SK-N-SH (cell line): ENCODE data around the gene TSC2. TPM values are rescaled to one million over a fixed set of nuclear protein-coding genes. Genes with fewer than 3 reads are reported as not detected.

Experiments used
- CTCF ChIA-PET: fragments of 300-600, 350-600 bp; formaldehyde crosslinking; extraction: SDS; loops from one replicate; lab custom pipeline; 2021; lab: Yijun Ruan, JAX
- POLR2A ChIA-PET: fragments of 350-600 bp; sonication (Branson Sonifier 250); formaldehyde crosslinking; extraction: SDS; loops from one replicate; lab custom pipeline; 2020; ENCODE audit warnings: antibody characterized with exemption, inconsistent platforms; lab: Yijun Ruan, JAX
- DNase-seq: peaks from one replicate; pipeline ENCODE4 v3.0.0; 2012
- H2AFZ ChIP-seq: fragments of 200-600 bp; sonication (generic); 2 replicates; pipeline ENCODE4 v1.8.1; 2016; ENCODE audit warnings: antibody characterized with exemption, mild to moderate bottlenecking, low read depth
- H3F3A ChIP-seq: fragments of 200-600 bp; sonication (generic); replicated peaks from 2 replicates; pipeline ENCODE3; 2016; ENCODE audit warnings: antibody characterized with exemption, mild to moderate bottlenecking; ENCODE audit not compliant: insufficient read depth
- H3K27ac ChIP-seq, 2 experiments: fragments of 200-500 bp in 1 of 2; fragments of 200-600 bp in 1 of 2; sonication (Bioruptor generic) in 1 of 2; sonication (generic), shearing (Covaris generic) in 1 of 2; 2 replicates each; pipeline versions ENCODE4 v1.5.1 to v1.6.1; 2014 to 2016; ENCODE audit warnings: low read depth in 2 of 2, inconsistent platforms in 1 of 2, low read length in 1 of 2, mild to moderate bottlenecking in 1 of 2, mixed read lengths in 1 of 2
- H3K27me3 ChIP-seq: fragments of 200-600 bp; sonication (generic), shearing (Covaris generic); 2 replicates; pipeline ENCODE4 v1.6.1; 2016; ENCODE audit warnings: mixed run types; ENCODE audit not compliant: insufficient read depth
- H3K36me3 ChIP-seq, 2 experiments: fragments of 200-500 bp in 1 of 2; fragments of 200-600 bp in 1 of 2; sonication (Bioruptor generic) in 1 of 2; sonication (generic) in 1 of 2; replicated peaks in 1 of 2; 2 replicates each; pipeline versions ENCODE3 to v1.5.1; 2014 to 2016; ENCODE audit warnings: low read length in 1 of 2, mild to moderate bottlenecking in 1 of 2; ENCODE audit not compliant: insufficient read depth in 2 of 2, control insufficient read depth in 1 of 2
- H3K4me1 ChIP-seq, 2 experiments: fragments of 200-500 bp in 1 of 2; fragments of 200-600 bp in 1 of 2; sonication (Bioruptor generic) in 1 of 2; sonication (generic), shearing (Covaris generic) in 1 of 2; 2 replicates each; pipeline versions ENCODE4 v1.5.1 to v1.6.1; 2014 to 2016; ENCODE audit warnings: low read depth in 1 of 2, low read length in 1 of 2, mixed run types in 1 of 2; ENCODE audit not compliant: insufficient read depth in 2 of 2, control insufficient read depth in 1 of 2
- H3K4me2 ChIP-seq: fragments of 200-600 bp; sonication (generic), shearing (Covaris generic); 2 replicates; pipeline ENCODE4 v1.6.1; 2017; ENCODE audit warnings: mixed run types
- H3K4me3 ChIP-seq, 2 experiments: fragments of 200-500 bp in 1 of 2; fragments of 200-600 bp in 1 of 2; sonication (Bioruptor generic) in 1 of 2; sonication (generic), shearing (Covaris generic) in 1 of 2; 2 replicates each; pipeline versions ENCODE4 v1.5.1 to v1.8.1; 2014 to 2016; ENCODE audit warnings: low read depth in 2 of 2, inconsistent platforms in 1 of 2, low read length in 1 of 2, mild to moderate bottlenecking in 1 of 2, mixed read lengths in 1 of 2, moderate library complexity in 1 of 2
- H3K79me2 ChIP-seq: fragments of 200-600 bp; sonication (generic); 2 replicates; pipeline ENCODE4 v1.8.1; 2017; ENCODE audit warnings: mild to moderate bottlenecking; ENCODE audit not compliant: insufficient read depth
- H3K9ac ChIP-seq: fragments of 200-600 bp; sonication (generic); 2 replicates; pipeline ENCODE4 v1.6.1; 2017; ENCODE audit warnings: mixed run types
- H3K9me2 ChIP-seq: fragments of 200-600 bp; sonication (generic); 2 replicates; pipeline ENCODE4 v1.6.1; 2017; ENCODE audit warnings: mixed run types
- H3K9me3 ChIP-seq: fragments of 200-600 bp; sonication (generic); 2 replicates; pipeline ENCODE4 v1.6.1; 2017; ENCODE audit warnings: mixed run types, mild to moderate bottlenecking, moderate library complexity
- H4K20me1 ChIP-seq: fragments of 200-600 bp; sonication (generic); 2 replicates; pipeline ENCODE4 v1.6.1; 2017; ENCODE audit warnings: mild to moderate bottlenecking, mixed run types; ENCODE audit not compliant: insufficient read depth
- CHD2 ChIP-seq: fragments of 150-350 bp; IDR thresholded peaks from 2 replicates; pipeline ENCODE4 v1.6.1; 2018; ENCODE audit warnings: low read length; ENCODE audit not compliant: partially characterized antibody
- EP300 ChIP-seq, 2 experiments: IDR thresholded peaks; 2 replicates each; pipeline versions ENCODE4 v1.4.0 to v1.6.1; 2012; ENCODE audit warnings: borderline replicate concordance in 1 of 2, low read depth in 1 of 2, low read length in 1 of 2
- EZH2phosphoT487 ChIP-seq: fragments of 200-600 bp; sonication (generic); IDR thresholded peaks from 2 replicates; pipeline ENCODE4 v1.6.1; 2017; ENCODE audit warnings: low read depth, mixed run types, mild to moderate bottlenecking, antibody characterized with exemption, moderate library complexity, borderline replicate concordance
- FOXJ3 ChIP-seq: sonication (generic); formaldehyde crosslinking; IDR thresholded peaks from 2 replicates; pipeline ENCODE4 v1.5.1; 2020; ENCODE audit warnings: mild to moderate bottlenecking, missing genetic modification reagents
- FOXM1 ChIP-seq: IDR thresholded peaks from 2 replicates; pipeline ENCODE4 v1.4.0; 2012; ENCODE audit warnings: low read depth, mild to moderate bottlenecking
- GABPA ChIP-seq: IDR thresholded peaks from 2 replicates; pipeline ENCODE4 v1.4.0; 2012; ENCODE audit warnings: low read depth, mild to moderate bottlenecking
- MEF2A ChIP-seq: IDR thresholded peaks from 2 replicates; pipeline ENCODE4 v1.4.0; 2012; ENCODE audit warnings: low read depth, borderline replicate concordance
- POLR2AphosphoS5 ChIP-seq: IDR thresholded peaks from 2 replicates; pipeline ENCODE4 v1.6.1; 2012; ENCODE audit warnings: low read depth, low read length
- RCOR1 ChIP-seq: fragments of 150-350 bp; IDR thresholded peaks from 2 replicates; pipeline ENCODE4 v1.6.1; 2017; ENCODE audit warnings: antibody characterized with exemption, low read length
- REST ChIP-seq: IDR thresholded peaks from 2 replicates; pipeline ENCODE4 v1.6.1; 2012; ENCODE audit warnings: mild to moderate bottlenecking, low read depth, low read length, moderate library complexity
- RXRA ChIP-seq: IDR thresholded peaks from 2 replicates; pipeline ENCODE4 v1.4.0; 2012; ENCODE audit warnings: low read depth, mild to moderate bottlenecking, borderline replicate concordance
- SIN3A ChIP-seq: IDR thresholded peaks from 2 replicates; pipeline ENCODE4 v1.6.1; 2012; ENCODE audit warnings: low read depth, mild to moderate bottlenecking, low read length, moderate library complexity, borderline replicate concordance
- TEAD4 ChIP-seq: IDR thresholded peaks from 2 replicates; pipeline ENCODE4 v1.4.0; 2012; ENCODE audit warnings: mild to moderate bottlenecking, borderline replicate concordance; ENCODE audit not compliant: insufficient read depth
- YY1 ChIP-seq: IDR thresholded peaks from 2 replicates; pipeline ENCODE4 v1.4.0; 2012; ENCODE audit warnings: low read depth, mild to moderate bottlenecking
- WGBS: methylation state at CpG from one replicate; pipeline ENCODE4 v1.1.6; 2017; ENCODE audit warnings: low lambda C conversion rate; 5-methylcytosine and 5-hydroxymethylcytosine counted together
- polyA plus RNA-seq, 3 experiments: library from polyadenylated mRNA; depleted of rRNA; stranded (reverse); fragments of >200 nt; gene quantifications; 2 replicates each; pipeline ENCODE4 v1.2.3, GENCODE V29; 2012
- TF ChIP-seq, protein P1 (sequence below): IDR thresholded peaks from 2 replicates; pipeline ENCODE4 v1.4.0; 2012; ENCODE audit warnings: low read depth

TSC2 gene
- polyA plus RNA-seq, 1 of the 3 experiments (the other 2 are of a cell fraction): 96.1 TPM

DNA sequence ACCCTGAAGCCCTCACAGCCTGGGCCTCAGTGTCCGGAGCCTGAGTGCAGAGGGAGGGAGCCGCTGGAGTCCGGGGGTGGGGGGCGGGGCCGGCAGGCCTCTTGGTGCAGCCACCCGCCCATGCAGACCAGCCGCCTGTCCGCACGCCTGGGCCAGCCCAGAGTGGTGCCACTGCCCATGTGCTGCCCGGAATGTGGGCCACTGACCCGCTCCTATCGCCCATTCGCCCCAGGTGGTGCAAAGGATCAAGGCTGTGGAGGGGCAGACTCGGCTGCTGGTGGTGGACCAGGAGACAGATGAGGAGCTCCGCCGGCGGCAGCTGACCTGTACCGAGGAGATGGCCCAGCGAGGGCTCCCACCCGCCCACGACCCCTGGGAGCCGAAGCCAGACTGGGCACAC is 18.4 kb upstream of the TSC2 start:
- H3K9me3 ChIP-seq: no peaks in the 10 kb centered on the region
- H3K9me2 ChIP-seq: no peaks in the 10 kb centered on the region
- H3K4me2 ChIP-seq: no peak overlapping the region
- WGBS: 92% methylated on average over 9 of the region's 22 CpGs
- H3K9ac ChIP-seq: no peak overlapping the region
- POLR2A ChIA-PET: no interaction called here
- no peak overlapping the region for H3K27ac ChIP-seq
- H4K20me1 ChIP-seq: peaks cover 8% of the 10 kb centered on the region; the same call in 1 of the 2 replicates
- H3K4me1 ChIP-seq: peaks cover 20 to 30% of the 10 kb centered on the region in 2 experiments; a peak in 3 of 4 replicates
- DNase-seq: no peak
- no peak overlapping the region for H3K4me3 ChIP-seq
- peaks cover 23% of the 10 kb centered on the region; the same call in 1 of the 2 replicates for H3K79me2 ChIP-seq
- TF ChIP-seq SIN3A (no peak), FOXJ3 (no peak), POLR2AphosphoS5 (no peak), YY1 (no peak), FOXM1 (no peak), RCOR1 (no peak), EZH2phosphoT487 (no peak), TEAD4 (no peak), MEF2A (no peak), GABPA (no peak), REST (no peak)
- TF ChIP-seq, protein P1, sequence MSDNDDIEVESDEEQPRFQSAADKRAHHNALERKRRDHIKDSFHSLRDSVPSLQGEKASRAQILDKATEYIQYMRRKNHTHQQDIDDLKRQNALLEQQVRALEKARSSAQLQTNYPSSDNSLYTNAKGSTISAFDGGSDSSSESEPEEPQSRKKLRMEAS: no peak
- no peak overlapping the region for H2AFZ ChIP-seq
- H3F3A ChIP-seq: peaks cover 7% of the 10 kb centered on the region
- peaks cover 0 to 6% of the 10 kb centered on the region in 2 experiments for H3K36me3 ChIP-seq
- CTCF ChIA-PET: interaction anchor here (1.2 kb wide), 1 partner anchor 10 kb away, joined by 3 read pairs; no protein-coding TSS in a partner anchor
- H3K27me3 ChIP-seq: no peaks in the 10 kb centered on the region

- H3K9me3 ChIP-seq: no peaks in the 10 kb centered on the region
- H3K27ac ChIP-seq: no peak overlapping the region
- H3K9ac ChIP-seq: no peak overlapping the region
- 82% methylated on average over 8 of the region's 11 CpGs for WGBS
- peaks cover 7% of the 10 kb centered on the region for H3F3A ChIP-seq
- CTCF ChIA-PET: interaction anchor here (1.2 kb wide), 1 partner anchor 10 kb away, joined by 3 read pairs; no protein-coding TSS in a partner anchor
- no peak overlapping the region for H3K4me2 ChIP-seq
- no peaks in the 10 kb centered on the region for H3K9me2 ChIP-seq
- H2AFZ ChIP-seq: no peak overlapping the region
- no peak for DNase-seq
- H3K36me3 ChIP-seq: peaks cover 0 to 6% of the 10 kb centered on the region in 2 experiments
- POLR2A ChIA-PET: interaction anchor here (0.6 kb wide), 1 partner anchor 12 kb away, joined by 3 read pairs; no protein-coding TSS in a partner anchor
- peaks cover 8% of the 10 kb centered on the region; the same call in 1 of the 2 replicates for H4K20me1 ChIP-seq
- H3K4me3 ChIP-seq: no peak overlapping the region
- H3K79me2 ChIP-seq: peaks cover 27% of the 10 kb centered on the region; the same call in 1 of the 2 replicates
- H3K27me3 ChIP-seq: no peaks in the 10 kb centered on the region
- H3K4me1 ChIP-seq: peaks cover 25 to 35% of the 10 kb centered on the region in 2 experiments; a peak in 3 of 4 replicates
- TF ChIP-seq FOXM1 (no peak), EZH2phosphoT487 (no peak), CHD2 (no peak), EP300 (IDR thresholded peaks at IDR 0.05; ENCODE audit: borderline replicate concordance in 1 of 2, low read depth in 1 of 2, low read length in 1 of 2) (no peak), TEAD4 (no peak), MEF2A (no peak), RXRA (no peak)
- TF ChIP-seq, protein P1: no peak
These were observed 17.7 kb upstream of the TSC2 start for GRCh38 chr16:2030036-2030435.
